TTC549 (cell line): Measurements from ENCODE around the gene MUC6.

ENCODE experiments used
- FAIRE-seq: peaks from 2 replicates; lab custom pipeline; 2012; peaks lifted over from hg19 to GRCh38; lab: Jason Lieb, UNC

Gene MUC6

GRCh38 chr11:1005928-1006327 lies 30.6 kb downstream of the MUC6 start:
- FAIRE-seq, result no peak

- FAIRE-seq, result no peak
These were observed 33.4 kb downstream of the MUC6 start for GRCh38 chr11:1003159-1003558.

- no peak for FAIRE-seq
These were observed 34.0 kb downstream of the MUC6 start for GRCh38 chr11:1002406-1002984.

- FAIRE-seq, result no peak
These were observed 34.7 kb downstream of the MUC6 start for GRCh38 chr11:1001617-1002405.

GRCh38 chr11:1000357-1001278 lies 35.9 kb downstream of the MUC6 start:
- no peak for FAIRE-seq

- FAIRE-seq, result no peak
These were observed 37.5 kb downstream of the MUC6 start for GRCh38 chr11:999009-999408.

- no peak for FAIRE-seq
These were observed 38.6 kb downstream of the MUC6 start for GRCh38 chr11:997907-998306.

- no peak for FAIRE-seq
These were observed 39.8 kb downstream of the MUC6 start for GRCh38 chr11:996681-997080.

- no peak for FAIRE-seq
These were observed 40.6 kb downstream of the MUC6 start for GRCh38 chr11:995752-996420.

- no peak for FAIRE-seq
These were observed 41.3 kb downstream of the MUC6 start for GRCh38 chr11:995044-995751.

- FAIRE-seq, result no peak
These were observed 42.8 kb downstream of the MUC6 start for GRCh38 chr11:993632-994167.

GRCh38 chr11:992577-992976 lies 43.9 kb downstream of the MUC6 start:
- no peak for FAIRE-seq

GRCh38 chr11:991711-992307 lies 44.7 kb downstream of the MUC6 start:
- no peak for FAIRE-seq

- FAIRE-seq, result no peak
These were observed 45.5 kb downstream of the MUC6 start for GRCh38 chr11:991034-991433.

GRCh38 chr11:990101-990500 lies 46.4 kb downstream of the MUC6 start:
- no peak for FAIRE-seq

GRCh38 chr11:987671-988070 lies 48.8 kb downstream of the MUC6 start:
- no peak for FAIRE-seq

GRCh38 chr11:986952-987305 lies 49.6 kb downstream of the MUC6 start:
- no peak for FAIRE-seq

GRCh38 chr11:986270-986951 lies 50.1 kb downstream of the MUC6 start:
- no peak for FAIRE-seq

- FAIRE-seq, result no peak
These were observed 50.7 kb downstream of the MUC6 start for GRCh38 chr11:985848-986247.

GRCh38 chr11:985406-985805 lies 51.1 kb downstream of the MUC6 start:
- FAIRE-seq, result no peak

- FAIRE-seq, result no peak
These were observed 52.0 kb downstream of the MUC6 start for GRCh38 chr11:984546-984945.
